H1 (cell line): ENCODE data around the gene ATP2A3. TPM values are rescaled to one million over a fixed set of nuclear protein-coding genes. Genes with fewer than 3 reads are reported as not detected.

Source experiments
- CTCF ChIA-PET: fragments of 300-600 bp; sonication (Branson Sonifier 250); formaldehyde crosslinking; loops from one replicate; lab custom pipeline; 2021; ENCODE audit not compliant: partially characterized antibody; lab: Charles Lee
- POLR2A ChIA-PET: fragments of 300-600 bp; sonication (Branson Sonifier 250); formaldehyde crosslinking; loops from one replicate; lab custom pipeline; 2021; ENCODE audit warnings: inconsistent platforms; ENCODE audit not compliant: partially characterized antibody; lab: Charles Lee
- DNase-seq, 2 experiments: peaks; one replicate each; pipeline versions ENCODE4 v3.0.0 to v3.0.0-alpha.2; 2010 to 2022; ENCODE audit warnings: low spot score in 2 of 2, low read depth in 1 of 2, mixed read lengths in 1 of 2
- FAIRE-seq: peaks from 2 replicates; lab custom pipeline; 2011; peaks lifted over from hg19 to GRCh38; lab: Jason Lieb, UNC
- H2AFZ ChIP-seq: 2 replicates; pipeline ENCODE4 v1.8.1; 2012; ENCODE audit warnings: low read length, inconsistent platforms
- H2AK5ac ChIP-seq: 2 replicates; pipeline ENCODE4 v1.6.1; 2013; ENCODE audit warnings: low read depth, low read length
- H2BK120ac ChIP-seq: replicated peaks from 2 replicates; pipeline ENCODE3; 2013; ENCODE audit warnings: low read depth, low read length, inconsistent platforms
- H2BK12ac ChIP-seq: 2 replicates; pipeline ENCODE4 v1.6.1; 2013; ENCODE audit warnings: low read depth, low read length
- H2BK15ac ChIP-seq: 2 replicates; pipeline ENCODE4 v1.6.1; 2013; ENCODE audit warnings: low read length
- H2BK20ac ChIP-seq: 2 replicates; pipeline ENCODE4 v1.6.1; 2013; ENCODE audit warnings: low read length
- H2BK5ac ChIP-seq: 2 replicates; pipeline ENCODE4 v1.6.1; 2013; ENCODE audit warnings: low read depth, low read length
- H3K14ac ChIP-seq: 2 replicates; pipeline ENCODE4 v1.6.1; 2013; ENCODE audit warnings: inconsistent platforms; ENCODE audit not compliant: insufficient read length
- H3K18ac ChIP-seq: 2 replicates; pipeline ENCODE4 v1.6.1; 2013; ENCODE audit warnings: low read length; ENCODE audit errors: extremely low read depth
- H3K23ac ChIP-seq: 2 replicates; pipeline ENCODE4 v1.6.1; 2013; ENCODE audit warnings: inconsistent platforms; ENCODE audit not compliant: insufficient read length
- H3K23me2 ChIP-seq: 2 replicates; pipeline ENCODE4 v1.6.1; 2013; ENCODE audit warnings: low read depth, low read length
- H3K27ac ChIP-seq: 2 replicates; pipeline ENCODE4 v1.6.1; 2011; ENCODE audit warnings: low read depth, low read length, inconsistent platforms
- H3K27me3 ChIP-seq, 4 experiments: replicated peaks in 1 of 4; 1 replicate in 1 of 4; 2 replicates in 3 of 4; pipeline versions ENCODE4 v1.6.1 to v1.8.1; 2011 to 2013; ENCODE audit warnings: low read length in 3 of 4, mild to moderate bottlenecking in 3 of 4, inconsistent platforms in 2 of 4, mixed read lengths in 2 of 4, moderate library complexity in 1 of 4; ENCODE audit not compliant: control insufficient read depth in 3 of 4, insufficient read depth in 3 of 4; ENCODE audit errors: extremely low read depth in 1 of 4
- H3K36me3 ChIP-seq, 4 experiments: 2 replicates each; pipeline versions ENCODE4 v1.6.1 to v1.8.1; 2011 to 2013; ENCODE audit warnings: mild to moderate bottlenecking in 4 of 4, low read length in 3 of 4, moderate library complexity in 2 of 4, control low read depth in 1 of 4, inconsistent platforms in 1 of 4; ENCODE audit not compliant: insufficient read depth in 4 of 4, control insufficient read depth in 2 of 4
- H3K4ac ChIP-seq: replicated peaks from 2 replicates; pipeline ENCODE3; 2013; ENCODE audit warnings: low read length, low read depth, mixed read lengths, inconsistent platforms; ENCODE audit not compliant: insufficient read length
- H3K4me1 ChIP-seq, 4 experiments: replicated peaks in 1 of 4; 1 replicate in 1 of 4; 2 replicates in 3 of 4; pipeline versions ENCODE4 v1.6.1 to v1.8.1; 2011 to 2013; ENCODE audit warnings: low read length in 3 of 4, inconsistent platforms in 2 of 4, mixed read lengths in 1 of 4; ENCODE audit not compliant: insufficient read depth in 4 of 4, control insufficient read depth in 3 of 4
- H3K4me2 ChIP-seq, 2 experiments: 2 replicates each; pipeline versions ENCODE4 v1.6.1 to v1.8.1; 2011 to 2013; ENCODE audit warnings: low read depth in 2 of 2, low read length in 2 of 2, control low read depth in 1 of 2, inconsistent platforms in 1 of 2, mild to moderate bottlenecking in 1 of 2; ENCODE audit not compliant: insufficient read depth in 1 of 2
- H3K4me3 ChIP-seq, 4 experiments: fragments of 200-600, 300-600 bp in 1 of 4; sonication (generic), shearing (Covaris generic), sonication (Bioruptor Twin) in 1 of 4; 2 replicates each; pipeline versions ENCODE4 v1.5.1 to v1.8.1; 2011 to 2016; ENCODE audit warnings: low read length in 4 of 4, low read depth in 3 of 4, control low read depth in 2 of 4, inconsistent platforms in 2 of 4, mild to moderate bottlenecking in 2 of 4, mixed read lengths in 1 of 4, moderate library complexity in 1 of 4; ENCODE audit not compliant: insufficient read depth in 2 of 4; ENCODE audit errors: extremely low read depth in 1 of 4
- H3K56ac ChIP-seq: replicated peaks from 2 replicates; pipeline ENCODE3; 2013; ENCODE audit warnings: low read depth, mild to moderate bottlenecking, mixed read lengths, low read length, inconsistent platforms; ENCODE audit not compliant: insufficient read length
- H3K79me1 ChIP-seq: 2 replicates; pipeline ENCODE4 v1.6.1; 2013; ENCODE audit warnings: low read depth, low read length, control low read depth
- H3K79me2 ChIP-seq, 2 experiments: 2 replicates each; pipeline versions ENCODE4 v1.6.1 to v1.8.1; 2012 to 2013; ENCODE audit warnings: low read length in 2 of 2, mild to moderate bottlenecking in 2 of 2, inconsistent platforms in 1 of 2; ENCODE audit not compliant: insufficient read depth in 2 of 2, control insufficient read depth in 1 of 2
- H3K9ac ChIP-seq, 4 experiments: replicated peaks in 1 of 4; 1 replicate in 1 of 4; 2 replicates in 3 of 4; pipeline versions ENCODE4 v1.6.1 to v1.8.1; 2011 to 2013; ENCODE audit warnings: low read depth in 3 of 4, low read length in 3 of 4, control low read depth in 2 of 4, mild to moderate bottlenecking in 2 of 4, moderate library complexity in 2 of 4, inconsistent platforms in 1 of 4; ENCODE audit errors: extremely low read depth in 1 of 4
- H3K9me3 ChIP-seq, 2 experiments: 2 replicates each; pipeline versions ENCODE4 v1.6.1 to v1.8.1; 2012 to 2013; ENCODE audit warnings: mild to moderate bottlenecking in 2 of 2, moderate library complexity in 2 of 2, control low read depth in 1 of 2, inconsistent platforms in 1 of 2, low read depth in 1 of 2, low read length in 1 of 2, mixed read lengths in 1 of 2; ENCODE audit not compliant: insufficient read depth in 2 of 2
- H4K20me1 ChIP-seq, 2 experiments: replicated peaks in 1 of 2; 2 replicates each; pipeline versions ENCODE3 to v1.8.1; 2011 to 2013; ENCODE audit warnings: inconsistent platforms in 2 of 2, low read length in 2 of 2, mild to moderate bottlenecking in 1 of 2; ENCODE audit not compliant: insufficient read depth in 2 of 2, control insufficient read depth in 1 of 2
- H4K5ac ChIP-seq: 2 replicates; pipeline ENCODE4 v1.6.1; 2013; ENCODE audit warnings: low read length, low read depth, mixed read lengths, inconsistent platforms; ENCODE audit not compliant: insufficient read length
- H4K8ac ChIP-seq: 2 replicates; pipeline ENCODE4 v1.8.0; 2013; ENCODE audit warnings: mild to moderate bottlenecking, moderate library complexity, low read length, inconsistent platforms; ENCODE audit not compliant: insufficient read depth; ENCODE audit errors: extremely low read depth
- H4K91ac ChIP-seq: replicated peaks from 2 replicates; pipeline ENCODE3; 2013; ENCODE audit warnings: low read length, mixed read lengths, inconsistent platforms; ENCODE audit not compliant: insufficient read length
- CBX8 ChIP-seq: fragments of 300-800, 300-1000 bp; sonication (generic); IDR thresholded peaks from 2 replicates; pipeline ENCODE4 v1.7.1; 2016; ENCODE audit warnings: low read depth, low read length, borderline replicate concordance
- EZH2 ChIP-seq: fragments of 200-600 bp; sonication (generic); IDR thresholded peaks from 2 replicates; pipeline ENCODE4 v1.7.1; 2012; ENCODE audit warnings: low read depth, mild to moderate bottlenecking, moderate library complexity, low read length, inconsistent platforms; ENCODE audit not compliant: severe bottlenecking
- KDM4A ChIP-seq: IDR thresholded peaks from one replicate; pipeline ENCODE4 v1.7.1; 2012; ENCODE audit warnings: low read depth, mild to moderate bottlenecking, moderate library complexity, low read length, inconsistent platforms; ENCODE audit not compliant: severe bottlenecking
- MAX ChIP-seq: IDR thresholded peaks from 2 replicates; pipeline ENCODE4 v1.6.1; 2012; ENCODE audit warnings: inconsistent platforms
- NRF1 ChIP-seq: IDR thresholded peaks from 2 replicates; pipeline ENCODE4 v1.6.1; 2011; ENCODE audit warnings: mild to moderate bottlenecking, low read depth, low read length, improper control_type of control experiment
- RAD21 ChIP-seq, 2 experiments: IDR thresholded peaks in 1 of 2; conservative IDR thresholded peaks in 1 of 2; 2 replicates each; pipeline ENCODE4 v1.6.1; 2011; ENCODE audit warnings: low read depth in 2 of 2, low read length in 2 of 2, improper control_type of control experiment in 1 of 2, inconsistent platforms in 1 of 2, mild to moderate bottlenecking in 1 of 2, moderate library complexity in 1 of 2
- SIN3A ChIP-seq, 2 experiments: IDR thresholded peaks in 1 of 2; conservative IDR thresholded peaks in 1 of 2; 2 replicates each; pipeline ENCODE4 v1.6.1; 2011 to 2012; ENCODE audit warnings: low read length in 2 of 2, improper control_type of control experiment in 1 of 2, low read depth in 1 of 2, mild to moderate bottlenecking in 1 of 2
- SRF ChIP-seq: IDR thresholded peaks from 2 replicates; pipeline ENCODE4 v1.6.1; 2011; ENCODE audit warnings: mild to moderate bottlenecking, low read depth, low read length, moderate library complexity
- TAF1 ChIP-seq: IDR thresholded peaks from 2 replicates; pipeline ENCODE4 v1.6.1; 2011; ENCODE audit warnings: mild to moderate bottlenecking, low read depth, low read length
- WGBS, 2 experiments: shearing (Covaris generic) in 1 of 2; methylation state at CpG; one replicate each; pipeline versions ENCODE4 v1.1.6 to v1.1.7; 2013 to 2015; ENCODE audit warnings: low lambda C conversion rate in 2 of 2, mixed read lengths in 2 of 2, inconsistent platforms in 1 of 2, low coverage in 1 of 2, missing lambda C conversion rate in 1 of 2; ENCODE audit not compliant: insufficient replicate concordance in 2 of 2, insufficient coverage in 1 of 2, insufficient read length in 1 of 2; ENCODE audit errors: extremely low coverage in 1 of 2, missing lambda C conversion rate in 1 of 2; 5-methylcytosine and 5-hydroxymethylcytosine counted together
- polyA plus RNA-seq, 7 experiments: library from polyadenylated mRNA; depleted of rRNA in 3 of 7; stranded (reverse) in 5 of 7; unstranded in 2 of 7; fragments of >200 nt in 5 of 7; fragments of 200-250 nt in 2 of 7; gene quantifications; 1 replicate in 5 of 7; 2 replicates in 1 of 7; 4 replicates in 1 of 7; pipeline versions ENCODE4 v1.2.1 to v1.2.3, GENCODE V29; 2011 to 2013; ENCODE audit warnings: missing spikeins in 2 of 7, mixed read lengths in 2 of 7
- total RNA-seq: library from RNA; stranded (reverse); fragmentation: NEBNext Ultra II Directional; extraction: Animal tissue kit (Norgen Biotek cat#: 25700); gene quantifications from 2 replicates; pipeline ENCODE4 v1.2.1, GENCODE V29; 2021

ATP2A3 gene
- total and polyA plus RNA-seq, 2 of the 8 experiments (the other 6 are each of a cell fraction or from before 2014, with no cell fraction given) = 18.4 to 32.5 TPM

GRCh38 chr17:3907483-3908216 is 56.6 kb downstream of the ATP2A3 start:
- FAIRE-seq (no peak), DNase-seq (no peak)
- H4K5ac ChIP-seq = no peak overlapping the region
- H3K36me3 ChIP-seq = 0 out of 8 replicates have a peak, but pooled peaks cover 0 to 2% (median 0%) of the 10 kb centered on the region in 4 experiments
- peak overlapping the region; percentile 87 for H3K18ac ChIP-seq
- no peak overlapping the region; the same call in 1 of the 2 replicates for H2AK5ac ChIP-seq
- H3K4me1 ChIP-seq = peaks cover 0 to 31% (median 25%) of the 10 kb centered on the region in 4 experiments; a peak in 6 of 7 replicates
- H3K4me3 ChIP-seq = no peak overlapping the region
- H3K27ac ChIP-seq = no peak overlapping the region
- H3K9ac ChIP-seq = no peak overlapping the region
- no peak overlapping the region for H3K23ac ChIP-seq
- no peaks in the 10 kb centered on the region for H3K79me2 ChIP-seq
- H3K23me2 ChIP-seq = peaks cover 5% of the 10 kb centered on the region; the same call in 1 of the 2 replicates
- 91% methylated on average over 10 of the region's 11 CpGs; no CpG with 5 or more reads in 1 of the 2 experiments for WGBS, 2 experiments
- H2BK12ac ChIP-seq = peak overlapping the region; percentile 97; the same call in 1 of the 2 replicates
- POLR2A ChIA-PET = interaction anchor here (0.9 to 1.2 kb wide), 5 partner anchors 9 to 67 kb away, joined by 3 to 4 read pairs (median 3); no protein-coding TSS in a partner anchor
- peak overlapping the region; percentile 77; the same call in 1 of the 2 replicates for H2BK20ac ChIP-seq
- no peaks in the 10 kb centered on the region for H3K9me3 ChIP-seq
- peak overlapping the region; percentile 66; the same call in 1 of the 2 replicates for H4K8ac ChIP-seq
- H4K20me1 ChIP-seq = no peaks in the 10 kb centered on the region
- H3K4ac ChIP-seq = peak overlapping the region; percentile 57
- H3K56ac ChIP-seq = no peak overlapping the region
- peak overlapping the region in 1 of 2 experiments; percentile 11; a peak in 1 of 4 replicates for H3K4me2 ChIP-seq
- peak overlapping the region; percentile 97; the same call in 1 of the 2 replicates for H2BK15ac ChIP-seq
- H3K14ac ChIP-seq = no peak overlapping the region
- no peaks in the 10 kb centered on the region for H3K27me3 ChIP-seq
- peak overlapping the region; percentile 61 for H4K91ac ChIP-seq
- peak overlapping the region; percentile 49 for H2AFZ ChIP-seq
- H2BK120ac ChIP-seq = peak overlapping the region; percentile 77
- H2BK5ac ChIP-seq = peak overlapping the region; percentile 92
- no peaks in the 10 kb centered on the region for H3K79me1 ChIP-seq
- CTCF ChIA-PET = interaction anchor here (0.6 to 13.2 kb wide), 24 partner anchors 9 to 227 kb away, joined by 3 to 131 read pairs (median 4); partner anchors contain the start of gene NCBP3
- TF ChIP-seq TAF1 = no peak
- TF ChIP-seq CBX8 = no peak
- TF ChIP-seq SIN3A (conservative IDR thresholded peaks at IDR 0.05 in 1 of 2, IDR thresholded peaks at IDR 0.05 in 1 of 2; ENCODE audit: low read depth in 1 of 2, low read length in 2 of 2) = 0 out of 4 replicates have a peak, but pooled peaks of 1 of the 2 experiments have one; percentile 31
- no peak for TF ChIP-seq NRF1
- TF ChIP-seq RAD21 (IDR thresholded peaks at IDR 0.05 in 1 of 2, conservative IDR thresholded peaks at IDR 0.05 in 1 of 2; ENCODE audit: low read depth in 2 of 2, low read length in 2 of 2) = peak; percentile 88 to 92
- TF ChIP-seq SRF = no peak
- TF ChIP-seq KDM4A = no peak
- peak; percentile 78 for TF ChIP-seq MAX
- no peak for TF ChIP-seq EZH2
